Measurements from ENCODE around the gene CAPN12. TPM values are rescaled to one million over a fixed set of nuclear protein-coding genes. Genes with fewer than 3 reads are reported as not detected.

CAPN12 gene
- total RNA-seq, 1 donor from 2014 or later: 3.6 TPM

DNA sequence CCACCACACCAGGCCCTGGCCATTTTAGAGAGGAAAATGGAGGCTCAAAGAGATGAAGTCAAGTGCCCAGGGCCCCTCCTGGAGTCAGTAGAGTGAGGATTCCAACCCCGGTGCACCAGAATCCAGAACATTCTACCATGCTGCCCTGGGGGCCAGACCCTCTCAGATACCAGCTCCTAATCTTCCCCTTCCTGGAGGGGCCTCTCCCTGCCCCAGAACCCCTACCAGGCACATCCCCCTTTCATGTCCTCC, 11.1 kb downstream of the CAPN12 start:
- Mint-ChIP-seq H3K4me3 (ENCODE audit: low read depth) (no peak overlapping the region), H3K27ac (peak overlapping the region; percentile 85)
- intact Hi-C loops (cut with micrococcal nuclease): loop anchor here (5.0 kb wide), 1 partner anchor 199 kb away; the partner anchor contains the start of genes MRPS12 and SARS2

DNA sequence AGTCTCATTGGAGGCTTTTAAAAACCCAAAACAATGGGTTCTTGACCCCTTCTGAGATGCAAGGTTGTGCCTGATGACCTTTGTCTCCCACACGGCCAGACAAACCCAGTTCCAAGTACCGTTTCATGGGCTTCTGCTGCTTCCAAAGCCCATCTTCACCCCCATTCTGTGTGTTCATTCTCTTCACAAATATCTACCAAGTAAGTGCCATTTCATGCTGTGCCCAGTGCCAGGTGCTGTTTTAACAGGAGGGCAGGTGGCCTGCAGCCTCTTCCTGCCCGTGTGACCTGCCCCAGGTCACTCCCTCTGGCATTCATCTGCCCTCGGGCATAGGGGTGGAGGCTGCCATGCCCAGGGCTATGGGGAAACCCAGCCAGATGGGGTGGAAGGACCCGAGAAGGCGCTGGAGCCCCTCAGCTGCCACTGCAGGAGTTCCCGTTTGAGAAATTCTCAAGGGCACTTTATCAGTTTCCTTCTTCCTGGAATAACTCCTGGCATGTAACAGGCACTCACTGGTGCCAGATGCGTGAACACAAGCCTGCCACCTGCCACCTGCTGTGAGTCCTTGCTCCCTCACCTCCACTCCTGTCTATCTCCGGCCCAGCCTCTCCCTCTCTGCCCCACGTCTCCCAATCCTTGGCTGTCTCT, 12.5 kb downstream of the CAPN12 start:
- Mint-ChIP-seq H3K4me1 (ENCODE audit: low read depth) (peaks cover 28% of the 10 kb centered on the region), H3K36me3 (ENCODE audit: low read depth) (peaks cover 42% of the 10 kb centered on the region), H3K27me3 (ENCODE audit: low read depth) (no peaks in the 10 kb centered on the region), H3K4me3 (ENCODE audit: low read depth) (no peak overlapping the region), H3K27ac (peak overlapping the region; percentile 28), H3K9me3 (no peaks in the 10 kb centered on the region)
- peak; percentile 8 for DNase-seq (ENCODE audit: low spot score)
- intact Hi-C loops (cut with micrococcal nuclease): loop anchor here (5.0 kb wide), 1 partner anchor 201 kb away; the partner anchor contains the start of genes MRPS12 and SARS2

More for the DNA sequence above, 11.1 kb downstream of the CAPN12 start:
- peaks cover 34% of the 10 kb centered on the region for H3K4me1 Mint-ChIP-seq (ENCODE audit: low read depth)
- H3K27me3 Mint-ChIP-seq (ENCODE audit: low read depth): peaks cover 6% of the 10 kb centered on the region
- DNase-seq (ENCODE audit: low spot score): peak; percentile 8
- peaks cover 36% of the 10 kb centered on the region for H3K36me3 Mint-ChIP-seq (ENCODE audit: low read depth)
- no peaks in the 10 kb centered on the region for H3K9me3 Mint-ChIP-seq

GRCh38 chr19:38730731-38731589, 13.3 kb downstream of the CAPN12 start:
- intact Hi-C loops (cut with micrococcal nuclease): loop anchor here (5.0 kb wide), 1 partner anchor 201 kb away; the partner anchor contains the start of genes MRPS12 and SARS2
- H3K36me3 Mint-ChIP-seq (ENCODE audit: low read depth): peaks cover 50% of the 10 kb centered on the region
- peak overlapping the region; percentile 16 for H3K27ac Mint-ChIP-seq
- no peaks in the 10 kb centered on the region for H3K9me3 Mint-ChIP-seq
- no peak overlapping the region for H3K4me3 Mint-ChIP-seq (ENCODE audit: low read depth)
- DNase-seq (ENCODE audit: low spot score): no peak
- H3K27me3 Mint-ChIP-seq (ENCODE audit: low read depth): no peaks in the 10 kb centered on the region
- H3K4me1 Mint-ChIP-seq (ENCODE audit: low read depth): peaks cover 26% of the 10 kb centered on the region

- Mint-ChIP-seq H3K4me1 (ENCODE audit: low read depth) (peaks cover 26% of the 10 kb centered on the region), H3K36me3 (ENCODE audit: low read depth) (peaks cover 55% of the 10 kb centered on the region), H3K27ac (peak overlapping the region; percentile 16), H3K4me3 (ENCODE audit: low read depth) (no peak overlapping the region), H3K9me3 (no peaks in the 10 kb centered on the region), H3K27me3 (ENCODE audit: low read depth) (no peaks in the 10 kb centered on the region)
- DNase-seq (ENCODE audit: low spot score): no peak
- intact Hi-C loops (cut with micrococcal nuclease): loop anchor here (5.0 kb wide), 1 partner anchor 202 kb away; the partner anchor contains the start of genes MRPS12 and SARS2
Measured at GRCh38 chr19:38730470-38730730, 13.9 kb downstream of the CAPN12 start.

GRCh38 chr19:38729653-38730469, 14.4 kb downstream of the CAPN12 start:
- no peaks in the 10 kb centered on the region for H3K9me3 Mint-ChIP-seq
- DNase-seq (ENCODE audit: low spot score): peak; percentile 65
- H3K36me3 Mint-ChIP-seq (ENCODE audit: low read depth): peaks cover 60% of the 10 kb centered on the region
- H3K27me3 Mint-ChIP-seq (ENCODE audit: low read depth): no peaks in the 10 kb centered on the region
- H3K27ac Mint-ChIP-seq: peak overlapping the region; percentile 53
- intact Hi-C loops (cut with micrococcal nuclease): loop anchor here (5.0 kb wide), 1 partner anchor 202 kb away; the partner anchor contains the start of genes MRPS12 and SARS2
- H3K4me3 Mint-ChIP-seq (ENCODE audit: low read depth): no peak overlapping the region
- H3K4me1 Mint-ChIP-seq (ENCODE audit: low read depth): peaks cover 21% of the 10 kb centered on the region

DNA sequence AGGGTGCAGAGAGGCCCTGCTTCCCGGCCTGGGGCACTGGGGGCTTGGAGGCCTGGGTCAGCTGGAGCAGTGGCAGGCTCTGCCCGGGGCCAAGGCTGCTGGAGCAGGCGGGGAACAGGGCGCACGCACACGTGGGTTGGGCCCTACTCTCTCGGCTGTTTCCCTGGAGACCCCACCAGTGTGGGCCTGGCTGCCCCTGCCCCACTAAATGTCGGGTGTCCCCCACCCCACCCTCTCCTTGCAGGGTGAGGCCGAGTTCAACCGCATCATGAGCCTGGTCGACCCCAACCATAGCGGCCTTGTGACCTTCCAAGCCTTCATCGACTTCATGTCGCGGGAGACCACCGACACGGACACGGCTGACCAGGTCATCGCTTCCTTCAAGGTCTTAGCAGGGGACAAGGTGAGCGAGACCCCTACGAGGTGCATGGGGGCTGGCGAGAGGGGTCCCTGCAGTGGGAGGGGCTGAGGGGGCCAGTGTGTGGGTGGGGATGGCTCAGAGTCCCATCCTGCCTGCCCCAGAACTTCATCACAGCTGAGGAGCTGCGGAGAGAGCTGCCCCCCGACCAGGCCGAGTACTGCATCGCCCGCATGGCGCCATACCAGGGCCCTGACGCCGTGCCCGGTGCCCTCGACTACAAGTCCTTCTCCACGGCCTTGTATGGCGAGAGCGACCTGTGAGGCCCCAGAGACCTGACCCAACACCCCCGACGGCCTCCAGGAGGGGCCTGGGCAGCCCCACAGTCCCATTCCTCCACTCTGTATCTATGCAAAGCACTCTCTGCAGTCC, 15.3 kb downstream of the CAPN12 start:
- DNase-seq (ENCODE audit: low spot score): no peak
- intact Hi-C loops (cut with micrococcal nuclease): no loop called here
- no peaks in the 10 kb centered on the region for H3K9me3 Mint-ChIP-seq
- no peaks in the 10 kb centered on the region for H3K27me3 Mint-ChIP-seq (ENCODE audit: low read depth)
- peaks cover 62% of the 10 kb centered on the region for H3K36me3 Mint-ChIP-seq (ENCODE audit: low read depth)
- H3K4me1 Mint-ChIP-seq (ENCODE audit: low read depth): peaks cover 12% of the 10 kb centered on the region
- no peak overlapping the region for H3K4me3 Mint-ChIP-seq (ENCODE audit: low read depth)
- H3K27ac Mint-ChIP-seq: no peak overlapping the region

DNA sequence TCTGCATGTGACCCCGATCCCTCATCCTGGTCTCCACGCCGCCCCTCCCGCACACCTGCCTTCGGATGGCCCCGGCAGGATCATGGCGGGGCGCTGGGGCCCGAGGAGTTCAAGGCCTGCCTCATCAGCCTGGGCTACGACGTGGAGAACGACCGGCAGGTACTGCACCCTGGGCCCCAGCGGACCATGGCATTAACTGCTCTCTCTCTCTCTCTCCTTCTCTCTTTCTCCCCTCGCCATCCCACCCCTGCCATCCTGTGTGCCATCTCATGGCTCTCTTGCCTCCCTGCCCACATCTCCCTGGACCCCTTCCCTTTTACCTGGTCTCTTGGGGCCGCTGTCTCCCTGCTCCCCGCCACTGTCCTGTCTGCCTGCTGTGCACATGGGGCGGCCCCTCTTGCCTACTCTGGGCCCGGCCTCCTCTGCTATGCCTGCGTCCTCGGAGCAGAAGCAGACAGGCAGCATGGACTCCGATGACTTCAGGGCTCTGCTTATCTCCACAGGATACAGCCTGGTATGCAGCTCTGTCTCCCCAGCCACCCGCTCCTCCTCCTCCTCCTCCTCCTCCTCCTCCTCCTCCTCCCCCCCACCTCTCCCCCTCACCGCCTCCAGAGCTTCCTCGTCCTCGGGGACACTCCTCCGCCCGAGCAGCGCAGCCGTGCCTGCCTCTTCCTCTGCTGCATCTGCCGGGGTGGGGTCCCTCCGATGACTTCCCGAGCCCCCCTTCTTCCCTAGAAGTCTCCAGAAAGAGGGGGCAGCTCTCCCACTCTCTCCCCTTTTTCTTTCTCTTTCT, 16.2 kb downstream of the CAPN12 start:
- H3K4me3 Mint-ChIP-seq (ENCODE audit: low read depth): no peak overlapping the region
- no peaks in the 10 kb centered on the region for H3K9me3 Mint-ChIP-seq
- intact Hi-C loops (cut with micrococcal nuclease): no loop called here
- DNase-seq (ENCODE audit: low spot score): no peak
- H3K36me3 Mint-ChIP-seq (ENCODE audit: low read depth): peaks cover 65% of the 10 kb centered on the region
- H3K27ac Mint-ChIP-seq: no peak overlapping the region
- no peaks in the 10 kb centered on the region for H3K27me3 Mint-ChIP-seq (ENCODE audit: low read depth)
- H3K4me1 Mint-ChIP-seq (ENCODE audit: low read depth): peaks cover 4% of the 10 kb centered on the region

GRCh38 chr19:38727306-38727867, 16.9 kb downstream of the CAPN12 start:
- Mint-ChIP-seq H3K27ac (no peak overlapping the region), H3K4me3 (ENCODE audit: low read depth) (no peak overlapping the region), H3K4me1 (ENCODE audit: low read depth) (peaks cover 4% of the 10 kb centered on the region), H3K36me3 (ENCODE audit: low read depth) (peaks cover 62% of the 10 kb centered on the region), H3K27me3 (ENCODE audit: low read depth) (no peaks in the 10 kb centered on the region), H3K9me3 (no peaks in the 10 kb centered on the region)
- intact Hi-C loops (cut with micrococcal nuclease): no loop called here
- DNase-seq (ENCODE audit: low spot score): no peak

DNA sequence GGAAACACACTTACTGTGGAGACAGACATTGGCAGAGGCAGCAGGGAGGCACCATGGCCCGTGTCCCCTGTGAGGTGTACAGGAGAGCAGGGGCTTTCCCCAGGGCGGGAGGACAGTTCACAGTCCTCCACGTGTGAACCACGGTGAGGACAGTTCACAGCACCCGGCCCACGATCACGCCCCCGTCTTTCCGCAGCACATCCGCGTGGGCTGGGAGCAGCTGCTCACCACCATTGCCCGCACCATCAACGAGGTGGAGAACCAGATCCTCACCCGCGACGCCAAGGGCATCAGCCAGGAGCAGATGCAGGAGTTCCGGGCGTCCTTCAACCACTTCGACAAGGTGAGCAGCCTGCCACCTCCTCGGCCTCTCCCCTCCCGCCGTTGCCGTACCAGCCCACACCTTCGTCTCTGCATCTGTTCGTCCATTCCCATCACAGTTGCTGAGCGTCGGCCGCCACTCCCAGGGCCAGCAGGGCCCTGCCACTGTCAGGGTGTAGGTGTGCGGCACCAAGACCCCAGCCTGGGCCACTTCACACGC, 17.4 kb downstream of the CAPN12 start:
- H3K36me3 Mint-ChIP-seq (ENCODE audit: low read depth): peaks cover 62% of the 10 kb centered on the region
- H3K4me1 Mint-ChIP-seq (ENCODE audit: low read depth): peaks cover 4% of the 10 kb centered on the region
- DNase-seq (ENCODE audit: low spot score): no peak
- H3K27me3 Mint-ChIP-seq (ENCODE audit: low read depth): no peaks in the 10 kb centered on the region
- intact Hi-C loops (cut with micrococcal nuclease): no loop called here
- H3K9me3 Mint-ChIP-seq: no peaks in the 10 kb centered on the region
- H3K4me3 Mint-ChIP-seq (ENCODE audit: low read depth): no peak overlapping the region
- no peak overlapping the region for H3K27ac Mint-ChIP-seq

GRCh38 chr19:38726284-38726673, 18.0 kb downstream of the CAPN12 start:
- Mint-ChIP-seq H3K27ac (no peak overlapping the region), H3K4me1 (ENCODE audit: low read depth) (peaks cover 4% of the 10 kb centered on the region), H3K9me3 (no peaks in the 10 kb centered on the region), H3K27me3 (ENCODE audit: low read depth) (no peaks in the 10 kb centered on the region), H3K4me3 (ENCODE audit: low read depth) (no peak overlapping the region), H3K36me3 (ENCODE audit: low read depth) (peaks cover 62% of the 10 kb centered on the region)
- DNase-seq (ENCODE audit: low spot score): no peak
- intact Hi-C loops (cut with micrococcal nuclease): no loop called here

GRCh38 chr19:38725469-38726283, 18.6 kb downstream of the CAPN12 start:
- H3K36me3 Mint-ChIP-seq (ENCODE audit: low read depth): peaks cover 64% of the 10 kb centered on the region
- no peaks in the 10 kb centered on the region for H3K9me3 Mint-ChIP-seq
- peaks cover 4% of the 10 kb centered on the region for H3K4me1 Mint-ChIP-seq (ENCODE audit: low read depth)
- no peak for DNase-seq (ENCODE audit: low spot score)
- no peak overlapping the region for H3K27ac Mint-ChIP-seq
- intact Hi-C loops (cut with micrococcal nuclease): no loop called here
- H3K27me3 Mint-ChIP-seq (ENCODE audit: low read depth): no peaks in the 10 kb centered on the region
- H3K4me3 Mint-ChIP-seq (ENCODE audit: low read depth): no peak overlapping the region
